Thyroid gland (tissue), 4 donors: ENCODE measurements around the gene POLR3H. TPM values are rescaled to one million over a fixed set of nuclear protein-coding genes. Genes with fewer than 3 reads are reported as not detected.

Source experiments
- DNase-seq, 2 donors: peaks; one replicate each; pipeline ENCODE4 v3.0.0-alpha.2; 2019
- H3K27ac ChIP-seq, 3 donors: fragments of 200-600 bp; sonication (generic); 1 replicate in 2 of 3; 2 replicates in 1 of 3; pipeline ENCODE4 v1.5.1; 2016 to 2019; ENCODE audit warnings: mild to moderate bottlenecking in 1 of 3, moderate library complexity in 1 of 3
- H3K27me3 ChIP-seq: fragments of 200-600 bp; sonication (generic); one replicate; pipeline ENCODE4 v1.5.1; 2019
- H3K36me3 ChIP-seq, 2 donors: fragments of 200-600 bp; sonication (generic); one replicate each; pipeline ENCODE4 v1.5.1; 2016 to 2019
- H3K4me1 ChIP-seq, 2 donors: fragments of 200-600 bp; sonication (generic); one replicate each; pipeline ENCODE4 v1.5.1; 2017 to 2019
- H3K4me3 ChIP-seq, 3 donors: fragments of 200-600 bp; sonication (generic); replicated peaks in 1 of 3; 1 replicate in 2 of 3; 2 replicates in 1 of 3; pipeline ENCODE4 v1.5.1; 2016; ENCODE audit warnings: mild to moderate bottlenecking in 1 of 3
- H3K9me3 ChIP-seq: fragments of 200-600 bp; sonication (generic); one replicate; pipeline ENCODE4 v1.5.1; 2017
- POLR2A ChIP-seq, 2 donors: fragments of 450-650 bp; IDR thresholded peaks; one replicate each; pipeline ENCODE4 v1.6.1; 2017; ENCODE audit warnings: antibody characterized with exemption in 2 of 2, mild to moderate bottlenecking in 2 of 2, moderate library complexity in 1 of 2
- WGBS, 2 donors: methylation state at CpG; one replicate each; pipeline ENCODE4 v1.1.5; 2017; 5-methylcytosine and 5-hydroxymethylcytosine counted together
- intact Hi-C: fragments of 100-400 bp; cut with DNase I; formaldehyde crosslinking; loops from one replicate; pipeline ENCODE4 v1.15.1; 2023
- total RNA-seq, 4 donors: library from RNA; depleted of rRNA; stranded (reverse); fragments of >200 nt; gene quantifications; one replicate each; pipeline ENCODE4 v1.2.3, GENCODE V29; 2016
- TF ChIP-seq, protein P1 (sequence below), 6 experiments: fragments of 200-600 bp in 3 of 6; fragments of 450-650 bp in 3 of 6; sonication (generic) in 3 of 6; IDR thresholded peaks; one replicate each; pipeline ENCODE4 v1.5.1; 2016 to 2019; ENCODE audit warnings: antibody characterized with exemption in 6 of 6, mild to moderate bottlenecking in 2 of 6, inconsistent platforms in 1 of 6, moderate library complexity in 1 of 6

The POLR3H gene
- total RNA-seq, 4 donors from 2014 or later: 20.6 to 27.3 (median 25.3) TPM

DNA sequence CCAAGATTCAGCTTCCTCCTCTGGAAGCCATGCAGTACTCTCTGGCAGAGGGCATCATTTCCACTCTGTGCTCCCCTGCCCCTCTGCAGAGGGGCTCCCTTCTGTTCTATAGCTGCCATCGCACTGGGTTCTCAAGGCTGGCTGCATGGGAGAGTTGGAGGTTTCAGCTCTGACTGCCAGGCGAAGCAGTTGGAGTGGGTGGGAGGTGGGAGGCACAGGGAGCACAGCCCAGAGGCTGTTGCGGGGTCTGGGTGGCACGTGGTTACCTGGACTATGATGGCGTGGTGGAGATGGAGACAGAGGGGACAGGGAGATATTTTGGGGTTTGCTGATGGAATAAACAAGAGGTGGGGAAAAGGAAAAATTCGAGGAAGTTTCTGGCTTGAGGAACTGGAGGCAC lies 40.6 kb upstream of the POLR3H start:
- Histone ChIP-seq H3K36me3 (peaks cover 0 to 14% of the 10 kb centered on the region in 2 donors), H3K27me3 (no peaks in the 10 kb centered on the region), H3K9me3 (no peaks in the 10 kb centered on the region), H3K27ac (no peak overlapping the region), H3K4me1 (peaks cover 5 to 10% of the 10 kb centered on the region in 2 donors), H3K4me3 (no peak overlapping the region)
- 93 to 94% methylated on average over 6 of the region's 6 CpGs for WGBS, 2 donors
- DNase-seq: no peak
- no peak for TF ChIP-seq POLR2A (IDR thresholded peaks at IDR 0.05)
- TF ChIP-seq, protein P1, sequence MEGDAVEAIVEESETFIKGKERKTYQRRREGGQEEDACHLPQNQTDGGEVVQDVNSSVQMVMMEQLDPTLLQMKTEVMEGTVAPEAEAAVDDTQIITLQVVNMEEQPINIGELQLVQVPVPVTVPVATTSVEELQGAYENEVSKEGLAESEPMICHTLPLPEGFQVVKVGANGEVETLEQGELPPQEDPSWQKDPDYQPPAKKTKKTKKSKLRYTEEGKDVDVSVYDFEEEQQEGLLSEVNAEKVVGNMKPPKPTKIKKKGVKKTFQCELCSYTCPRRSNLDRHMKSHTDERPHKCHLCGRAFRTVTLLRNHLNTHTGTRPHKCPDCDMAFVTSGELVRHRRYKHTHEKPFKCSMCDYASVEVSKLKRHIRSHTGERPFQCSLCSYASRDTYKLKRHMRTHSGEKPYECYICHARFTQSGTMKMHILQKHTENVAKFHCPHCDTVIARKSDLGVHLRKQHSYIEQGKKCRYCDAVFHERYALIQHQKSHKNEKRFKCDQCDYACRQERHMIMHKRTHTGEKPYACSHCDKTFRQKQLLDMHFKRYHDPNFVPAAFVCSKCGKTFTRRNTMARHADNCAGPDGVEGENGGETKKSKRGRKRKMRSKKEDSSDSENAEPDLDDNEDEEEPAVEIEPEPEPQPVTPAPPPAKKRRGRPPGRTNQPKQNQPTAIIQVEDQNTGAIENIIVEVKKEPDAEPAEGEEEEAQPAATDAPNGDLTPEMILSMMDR (IDR thresholded peaks at IDR 0.05): no peak
- intact Hi-C loops: no loop called here

DNA sequence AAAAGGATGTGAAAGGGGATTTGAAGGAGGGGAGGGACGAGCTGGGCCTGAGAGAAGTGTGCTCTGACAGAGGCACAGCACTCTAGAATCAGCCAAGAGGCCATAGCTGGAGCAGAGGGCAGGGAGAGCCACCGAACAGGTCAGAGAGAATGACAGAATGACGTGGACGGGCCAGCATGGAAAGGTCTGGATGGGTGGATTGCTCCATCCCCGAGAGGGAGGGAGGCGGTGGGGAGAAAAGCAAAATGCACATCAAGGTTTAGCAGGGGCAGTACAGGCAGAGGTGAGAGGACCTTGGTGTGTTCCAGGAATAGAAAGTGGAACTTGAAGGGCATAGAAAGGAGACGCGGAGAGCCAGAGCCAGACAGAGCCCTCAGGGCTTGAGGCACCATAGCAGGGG lies 38.4 kb upstream of the POLR3H start:
- WGBS, 2 donors: 81 to 82% methylated on average over 8 of the region's 8 CpGs
- intact Hi-C loops: no loop called here
- H3K36me3 ChIP-seq: peaks cover 0 to 21% of the 10 kb centered on the region in 2 donors

DNA sequence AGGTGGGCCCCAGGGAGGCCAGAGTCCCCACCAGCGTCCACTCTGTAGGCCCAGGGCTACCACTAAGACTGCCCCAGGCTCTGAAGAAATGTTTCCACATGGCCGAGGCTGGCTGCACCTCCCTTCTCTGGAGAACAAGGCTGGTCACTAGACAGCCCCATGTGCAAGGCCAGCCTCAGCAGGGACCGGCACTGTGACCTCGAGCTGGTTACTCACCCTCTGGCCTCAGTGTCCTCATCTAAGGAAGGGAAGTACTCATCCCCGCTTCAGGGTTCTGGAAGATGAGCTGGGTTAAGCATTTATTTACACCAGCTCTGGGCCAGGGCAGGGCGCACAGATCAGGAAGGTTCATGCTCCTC lies 35.7 kb upstream of the POLR3H start:
- Histone ChIP-seq H3K27ac (no peak overlapping the region), H3K36me3 (peaks cover 0 to 21% of the 10 kb centered on the region in 2 donors), H3K4me3 (no peak overlapping the region), H3K9me3 (no peaks in the 10 kb centered on the region), H3K4me1 (no peaks in the 10 kb centered on the region), H3K27me3 (no peaks in the 10 kb centered on the region)
- no peak for TF ChIP-seq POLR2A (IDR thresholded peaks at IDR 0.05)
- TF ChIP-seq, protein P1 (IDR thresholded peaks at IDR 0.05): no peak
- no peak for DNase-seq
- intact Hi-C loops: no loop called here
- 80 to 88% methylated on average over 2 to 3 of the region's 6 CpGs for WGBS, 2 donors

More for the DNA sequence above, 38.4 kb upstream of the POLR3H start:
- H3K9me3 ChIP-seq: no peaks in the 10 kb centered on the region
- DNase-seq: no peak
- H3K4me3 ChIP-seq: no peak overlapping the region
- no peak for TF ChIP-seq POLR2A (IDR thresholded peaks at IDR 0.05)
- TF ChIP-seq, protein P1 (IDR thresholded peaks at IDR 0.05): no peak
- no peak overlapping the region for H3K27ac ChIP-seq
- no peaks in the 10 kb centered on the region for H3K4me1 ChIP-seq
- no peaks in the 10 kb centered on the region for H3K27me3 ChIP-seq

DNA sequence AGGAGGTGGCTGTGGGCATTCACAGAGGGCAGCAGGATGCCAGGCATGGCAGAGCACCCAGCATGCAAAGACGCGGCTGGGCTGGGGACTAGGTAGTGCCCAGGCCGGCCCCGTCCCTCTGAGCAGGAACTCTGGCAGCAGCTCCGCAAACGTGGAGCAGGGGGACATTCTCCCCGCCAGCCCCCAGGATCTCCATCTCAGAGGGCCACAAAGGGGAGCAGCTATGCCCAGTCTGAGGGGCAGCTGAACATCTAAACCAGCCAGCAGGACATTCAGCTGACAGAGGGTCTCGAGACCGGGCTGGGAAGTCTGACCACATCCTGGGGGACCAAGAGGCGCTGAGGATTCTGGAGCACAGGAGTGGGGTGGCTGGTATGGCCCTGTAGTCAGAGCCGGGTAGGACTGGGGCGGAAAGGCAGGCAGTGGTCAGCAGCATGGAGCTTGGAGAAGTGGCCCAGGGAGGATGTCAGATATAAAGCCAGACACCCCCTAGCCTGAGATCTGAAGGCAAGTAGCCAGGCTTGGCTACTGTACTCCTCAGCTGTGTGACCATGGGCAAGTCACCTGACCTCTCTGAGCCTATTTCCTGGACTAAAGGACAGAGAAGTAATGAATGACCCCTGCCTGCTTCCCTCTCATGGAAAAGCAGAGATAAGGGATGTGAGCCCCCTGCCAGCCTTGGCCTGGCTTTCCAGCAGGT lies 35.2 kb upstream of the POLR3H start:
- no peaks in the 10 kb centered on the region for H3K4me1 ChIP-seq
- peaks cover 0 to 21% of the 10 kb centered on the region in 2 donors for H3K36me3 ChIP-seq
- no peaks in the 10 kb centered on the region for H3K9me3 ChIP-seq
- H3K4me3 ChIP-seq: no peak overlapping the region
- 95 to 97% methylated on average over 5 to 11 of the region's 12 CpGs for WGBS, 2 donors
- no peak overlapping the region for H3K27ac ChIP-seq
- intact Hi-C loops: no loop called here
- DNase-seq: no peak
- no peaks in the 10 kb centered on the region for H3K27me3 ChIP-seq
- TF ChIP-seq, protein P1 (IDR thresholded peaks at IDR 0.05): no peak
- TF ChIP-seq POLR2A (IDR thresholded peaks at IDR 0.05): no peak

DNA sequence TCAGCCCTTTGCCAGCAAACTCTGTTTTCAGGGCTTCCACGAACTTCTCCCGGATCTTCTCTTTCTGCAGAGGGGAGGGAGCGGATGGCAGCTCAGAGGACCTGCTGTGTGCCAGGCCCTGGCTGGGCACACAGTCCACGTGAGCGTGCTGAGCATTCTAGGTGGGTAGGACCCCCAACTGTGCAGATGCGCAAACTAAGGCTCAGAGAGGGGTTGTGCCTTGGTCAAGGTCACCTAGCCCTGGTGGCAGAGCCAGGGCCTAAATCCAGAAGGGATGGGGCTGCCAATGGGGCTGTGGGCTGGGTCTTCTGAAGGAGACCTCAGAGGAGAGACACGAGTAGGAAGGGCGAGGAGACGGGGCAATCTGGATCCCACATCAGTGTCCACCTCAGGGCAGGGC lies 34.5 kb upstream of the POLR3H start:
- no peaks in the 10 kb centered on the region for H3K4me1 ChIP-seq
- H3K27me3 ChIP-seq: no peaks in the 10 kb centered on the region
- no peaks in the 10 kb centered on the region for H3K9me3 ChIP-seq
- WGBS, 2 donors: 97 to 99% methylated on average over 9 of the region's 9 CpGs
- intact Hi-C loops: no loop called here
- TF ChIP-seq, protein P1 (IDR thresholded peaks at IDR 0.05): no peak
- no peak for TF ChIP-seq POLR2A (IDR thresholded peaks at IDR 0.05)
- peaks cover 0 to 18% of the 10 kb centered on the region in 2 donors for H3K36me3 ChIP-seq
- DNase-seq: no peak
- no peak overlapping the region for H3K27ac ChIP-seq
- no peak overlapping the region for H3K4me3 ChIP-seq
